HL-60/S4 treated with retinoic acid at 250 ng/mL for 4 days and 3 days (cell line): ENCODE measurements around the gene SCRT2.
"Not testable (repeated sequence)": the region's sequence is repeated elsewhere in the genome, so short reads cannot be mapped to it uniquely, and the experiment has no call there.

Experiments used
- in situ Hi-C: fragments of 300-500 bp; cut with MboI; formaldehyde crosslinking; loops from 2 replicates; pipeline ENCODE4 v1.7.0; 2022; ENCODE audit warnings: low sequenced_read_pairs

The SCRT2 gene

DNA sequence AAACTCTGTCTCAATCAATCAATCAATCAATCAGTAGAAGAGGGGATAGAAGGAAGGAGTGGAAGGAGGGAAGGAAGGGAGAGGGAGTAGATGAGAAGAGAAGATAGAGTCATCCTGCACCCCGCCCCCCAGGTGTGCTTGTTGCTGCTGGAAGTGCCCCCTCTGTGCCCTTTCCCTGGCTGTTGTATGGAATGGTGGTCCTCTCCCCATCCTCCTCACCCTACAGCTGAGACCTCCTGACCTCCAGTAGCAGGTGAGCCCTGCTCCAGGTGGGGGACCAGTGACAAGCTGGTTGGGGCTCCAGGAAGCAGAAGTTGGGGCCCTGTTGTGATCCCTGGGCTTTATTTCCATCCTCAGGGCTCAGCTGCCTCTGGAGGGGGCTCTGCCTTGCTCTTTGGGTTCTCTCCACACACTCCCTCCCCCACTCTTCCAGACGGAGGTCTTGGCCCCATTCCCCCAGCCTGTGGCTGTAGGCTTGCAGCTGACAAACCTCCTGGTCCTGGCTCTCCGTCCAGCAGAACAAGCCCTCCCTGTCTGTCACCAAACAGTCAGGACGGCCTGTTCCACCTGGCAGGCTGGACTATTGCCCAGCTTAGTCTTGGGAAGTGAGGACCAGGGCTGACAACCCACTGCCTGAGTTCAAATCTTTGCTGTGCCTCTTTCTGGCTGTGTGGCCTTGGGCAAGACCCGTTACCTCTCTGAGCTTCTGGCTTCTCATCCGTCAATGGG lies 26.0 kb upstream of the SCRT2 start:
- in situ Hi-C loops = no loop called here

DNA sequence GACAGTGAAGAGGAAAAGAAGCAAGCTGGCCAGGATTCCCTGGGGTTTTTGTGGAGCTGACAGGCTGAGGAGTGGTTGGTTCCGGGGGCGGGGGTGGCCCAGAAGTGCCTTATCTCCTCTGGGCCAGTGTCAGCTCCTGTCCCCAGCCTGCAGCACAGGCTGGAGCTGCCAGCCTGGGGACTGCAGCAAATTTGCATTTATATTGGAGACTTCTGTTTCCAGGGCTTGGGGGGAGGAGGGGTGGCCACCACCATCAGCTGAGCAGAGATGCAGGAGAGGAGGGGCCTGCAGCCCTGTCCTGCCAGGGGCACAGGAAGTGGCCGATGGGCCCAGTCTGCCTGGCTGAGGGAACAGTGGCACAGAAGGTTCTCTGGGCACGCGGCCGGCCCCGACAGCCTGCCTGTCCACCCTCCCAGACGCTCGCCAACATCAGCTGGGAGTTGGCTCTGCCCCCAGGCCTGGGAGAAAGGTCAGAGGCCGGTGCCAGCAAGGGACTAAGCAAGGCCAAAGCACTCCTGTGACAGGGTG lies 24.3 kb upstream of the SCRT2 start:
- in situ Hi-C loops = no loop called here

DNA sequence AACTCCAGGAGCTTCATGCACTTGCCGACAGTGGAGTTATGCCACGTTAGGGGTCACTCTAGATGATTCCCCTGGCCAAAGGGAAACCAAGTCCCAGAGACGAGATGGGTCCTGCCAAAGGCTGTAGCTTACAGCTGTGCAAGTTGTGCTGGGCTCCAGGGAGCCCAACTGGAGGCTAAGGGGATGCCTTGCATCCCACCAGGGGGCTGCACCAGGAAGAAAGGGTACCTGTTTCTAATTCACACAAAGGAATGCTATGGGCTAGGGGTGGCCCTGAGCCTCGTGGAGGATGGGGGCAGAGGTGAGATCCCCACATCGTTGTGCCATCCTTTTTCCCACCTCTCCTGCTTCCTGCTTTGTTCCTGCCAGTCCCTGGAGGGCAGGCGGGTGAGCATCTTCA lies 23.7 kb upstream of the SCRT2 start:
- in situ Hi-C loops = no loop called here

DNA sequence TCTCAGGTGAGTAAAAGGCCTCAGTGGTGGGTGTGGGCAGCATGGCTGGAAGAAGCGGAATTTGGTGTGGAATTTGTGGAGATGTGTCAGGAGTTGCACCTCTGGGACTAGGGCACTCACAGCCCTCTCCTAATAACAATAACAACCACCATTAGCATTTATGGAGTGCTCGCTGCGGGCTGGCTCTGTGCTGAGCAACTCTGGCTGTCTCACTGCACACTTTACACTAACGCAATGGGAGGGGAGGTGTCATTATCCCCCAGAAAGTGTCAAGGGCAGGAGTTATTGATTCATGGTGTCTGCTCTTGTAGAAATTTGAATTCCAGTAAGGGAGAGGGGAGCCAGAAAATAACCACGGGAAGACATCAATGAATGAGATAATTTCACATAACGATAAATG lies 22.7 kb upstream of the SCRT2 start:
- in situ Hi-C loops = no loop called here

DNA sequence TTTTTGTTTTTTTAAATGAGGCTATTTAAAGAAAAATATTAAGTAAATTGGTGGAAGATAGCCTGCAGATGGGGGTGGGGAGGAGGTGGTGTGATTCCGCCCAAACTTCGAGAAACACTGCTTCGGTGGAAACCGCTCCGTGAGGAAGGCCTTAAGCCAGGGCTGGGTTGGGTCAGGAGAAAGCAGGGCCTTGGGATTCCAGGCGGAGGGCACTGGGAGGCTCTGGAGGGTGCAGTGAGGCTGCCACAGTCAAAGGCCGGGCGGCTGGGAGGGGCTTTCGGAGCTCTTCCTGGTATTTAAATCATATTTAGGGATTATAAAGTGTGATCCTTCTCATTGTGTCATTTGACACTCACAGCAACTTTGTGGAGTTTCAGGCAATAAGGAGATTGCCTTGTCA lies 22.2 kb upstream of the SCRT2 start:
- in situ Hi-C loops = no loop called here

DNA sequence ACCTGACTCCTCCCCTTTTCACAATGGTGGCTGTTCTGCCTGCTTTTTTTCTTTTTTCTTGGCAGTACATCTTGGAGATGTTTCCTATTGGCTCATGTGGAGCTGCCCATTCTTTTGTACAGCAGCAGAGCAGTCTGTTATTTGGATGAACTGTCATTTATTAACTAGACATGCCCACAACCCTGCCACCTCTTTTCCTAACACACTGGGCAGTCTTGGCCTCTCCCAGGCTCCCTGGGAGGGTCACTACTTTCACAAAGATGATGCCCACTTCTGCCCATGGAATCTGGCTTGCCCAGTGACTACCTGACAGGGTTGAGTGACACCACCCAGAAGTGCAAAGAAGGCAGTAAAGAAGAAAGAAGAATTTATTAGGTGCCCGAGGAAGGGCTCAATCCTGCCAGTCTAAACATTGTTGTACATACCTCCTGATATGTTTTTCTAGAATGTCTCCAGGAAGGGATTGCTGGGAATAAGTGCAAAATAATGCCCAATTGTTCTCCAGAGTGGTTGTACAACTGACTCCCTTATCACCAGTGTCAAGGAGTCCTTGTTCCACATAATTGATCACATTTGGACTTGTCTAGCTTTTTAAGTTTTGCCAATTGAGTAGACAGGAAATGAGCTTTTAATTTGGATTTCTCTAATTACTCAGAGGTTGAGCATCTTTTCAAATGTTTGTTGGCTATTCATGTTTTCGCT lies 19.7 kb upstream of the SCRT2 start:
- in situ Hi-C loops = no loop called here

DNA sequence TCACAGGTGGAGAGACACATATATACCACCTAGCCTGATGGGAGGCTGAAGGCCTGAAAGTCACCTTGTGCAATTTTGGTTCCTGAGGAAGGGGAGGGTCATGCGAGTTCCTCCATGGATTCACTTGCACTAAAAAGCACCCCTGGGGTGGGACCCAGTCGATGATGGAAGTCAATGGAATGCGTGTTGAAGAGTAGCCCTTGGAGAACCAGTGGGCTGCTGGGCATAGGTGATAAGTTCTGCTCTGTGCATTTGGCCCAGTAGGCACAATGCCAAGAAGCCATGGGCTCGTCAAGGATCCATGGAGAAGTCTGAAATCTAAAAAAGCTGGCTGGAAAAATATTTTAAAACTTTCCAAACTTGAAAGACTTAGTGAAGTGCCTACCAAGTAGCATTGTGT lies 18.9 kb upstream of the SCRT2 start:
- in situ Hi-C loops = no loop called here

DNA sequence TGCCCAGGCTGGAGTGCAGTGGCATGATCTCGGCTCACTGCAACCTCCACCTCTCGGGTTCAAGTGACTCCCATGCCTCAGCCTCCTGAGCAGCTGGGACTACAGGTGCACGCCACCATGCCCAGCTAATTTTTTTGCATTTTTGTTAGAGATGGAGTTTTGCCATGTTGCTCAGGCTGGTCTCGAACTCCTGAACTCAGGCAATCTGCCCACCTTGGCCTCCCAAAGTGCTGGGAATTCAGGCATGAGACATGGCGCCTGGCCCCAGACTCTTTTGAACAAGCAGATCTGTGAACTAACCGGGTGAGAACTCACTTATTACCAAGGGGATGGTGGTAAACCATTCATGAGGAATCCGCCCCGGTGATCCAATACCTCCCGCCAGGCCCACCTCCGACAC lies 18.2 kb upstream of the SCRT2 start:
- in situ Hi-C loops = not testable (repeated sequence)

DNA sequence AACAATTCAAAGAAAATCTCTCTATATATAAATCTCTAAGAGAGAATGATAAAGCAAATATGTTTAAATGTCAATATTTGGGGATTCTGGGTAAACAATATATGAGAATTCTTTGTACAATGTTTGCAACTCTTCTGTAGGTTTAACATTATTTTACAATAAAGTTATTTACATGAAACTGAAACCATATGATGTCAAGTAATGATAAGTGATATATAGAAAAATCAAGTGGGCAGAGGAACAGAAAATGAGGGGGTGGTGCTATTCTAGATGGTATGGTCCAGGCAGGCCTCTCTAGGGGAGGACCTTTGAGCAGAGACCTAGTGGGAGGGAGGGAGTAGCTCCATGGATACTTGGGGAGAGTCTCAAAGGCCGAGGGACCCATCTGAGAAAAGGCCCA lies 16.4 kb upstream of the SCRT2 start:
- in situ Hi-C loops = no loop called here

DNA sequence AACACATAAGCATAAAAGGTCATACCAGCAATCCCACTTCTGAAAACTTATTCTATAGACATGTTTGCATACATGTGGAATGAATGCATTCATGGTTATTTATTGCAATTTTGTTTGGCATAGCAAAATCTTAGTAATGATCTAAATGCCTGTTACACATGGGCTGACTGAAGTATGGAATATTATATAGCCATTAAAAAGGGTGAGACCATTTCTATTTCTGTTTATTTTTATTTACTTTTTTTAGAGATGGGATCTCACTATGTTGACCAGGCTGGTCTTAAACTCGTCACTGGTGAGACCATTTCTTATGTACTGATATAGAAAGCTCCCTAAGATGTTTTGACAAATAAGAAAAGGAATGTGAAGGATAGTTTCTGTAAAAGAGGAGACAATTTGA lies 14.3 kb upstream of the SCRT2 start:
- in situ Hi-C loops = no loop called here

DNA sequence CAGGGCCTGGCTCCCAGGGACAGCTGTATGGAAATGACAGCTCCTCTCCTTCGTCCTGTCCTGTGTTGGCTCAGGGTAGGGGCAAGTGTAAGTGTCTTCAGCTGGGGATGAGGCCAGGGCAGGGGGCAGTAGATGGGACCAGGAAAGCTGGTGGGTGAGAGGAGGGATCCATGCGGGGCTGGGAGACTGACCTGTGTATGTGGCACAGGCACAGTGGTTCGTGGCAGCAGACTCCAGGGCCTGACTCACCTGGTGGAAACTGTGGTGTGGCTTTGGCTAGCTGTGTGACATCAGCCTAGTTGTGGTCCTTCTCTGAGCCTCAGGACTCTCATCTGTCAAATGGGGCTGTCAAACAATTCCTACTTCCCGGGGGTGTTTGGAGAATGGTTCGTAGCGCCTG lies 13.7 kb upstream of the SCRT2 start:
- in situ Hi-C loops = no loop called here

DNA sequence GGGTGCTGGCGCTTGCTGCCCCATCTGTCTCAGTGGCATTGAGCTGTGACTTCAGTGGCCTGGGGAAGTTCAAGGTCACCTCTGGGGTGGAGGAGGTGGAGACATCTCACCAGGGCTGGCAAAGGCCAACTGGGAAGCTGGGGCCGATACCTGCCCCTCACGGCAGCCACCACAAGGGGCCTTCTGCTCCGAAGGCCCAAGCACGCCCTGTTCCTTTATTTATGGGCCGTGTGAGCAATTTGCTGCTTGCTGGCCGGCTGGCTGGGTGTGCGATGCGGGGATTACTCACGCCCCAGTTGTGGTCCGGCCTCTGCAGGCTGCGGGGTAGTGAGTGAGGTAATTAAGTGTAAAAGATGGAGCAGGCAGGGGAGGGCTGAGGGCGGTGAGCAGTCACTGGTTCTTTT lies 13.2 kb upstream of the SCRT2 start:
- in situ Hi-C loops = no loop called here

DNA sequence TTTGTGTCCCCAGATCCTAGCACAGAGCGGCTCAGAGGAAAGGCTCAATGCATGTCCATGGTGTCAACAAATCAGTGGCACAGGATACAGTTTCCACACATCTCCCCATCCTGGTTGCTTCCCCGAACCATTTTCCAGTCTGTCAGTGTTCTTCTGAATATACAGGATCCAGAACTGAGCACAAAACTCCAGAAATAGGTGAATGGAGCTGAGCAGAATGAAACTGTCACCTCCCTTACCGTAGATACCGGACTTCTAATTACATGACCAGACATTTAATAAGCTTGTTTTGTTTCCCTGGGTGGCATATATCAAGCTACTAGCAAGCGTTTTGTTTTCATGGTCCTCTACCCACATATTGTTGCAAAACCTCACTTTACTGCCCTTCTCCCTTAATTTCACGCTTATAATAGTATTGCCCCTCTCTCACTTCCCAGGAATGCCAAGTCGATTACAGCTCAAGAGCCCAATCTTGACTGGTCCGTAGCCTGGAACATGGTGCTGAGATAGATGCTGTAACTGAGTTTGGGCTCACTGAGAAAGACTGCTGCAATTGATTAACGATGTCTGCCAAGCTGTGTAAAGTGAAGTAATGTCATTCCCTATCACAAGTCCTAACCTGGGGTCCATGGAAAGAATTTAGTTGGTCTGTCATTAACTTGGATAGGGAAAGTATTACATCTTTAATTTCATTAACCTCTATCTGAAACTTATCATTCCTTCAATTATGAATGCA lies 12.0 kb upstream of the SCRT2 start:
- in situ Hi-C loops = no loop called here

DNA sequence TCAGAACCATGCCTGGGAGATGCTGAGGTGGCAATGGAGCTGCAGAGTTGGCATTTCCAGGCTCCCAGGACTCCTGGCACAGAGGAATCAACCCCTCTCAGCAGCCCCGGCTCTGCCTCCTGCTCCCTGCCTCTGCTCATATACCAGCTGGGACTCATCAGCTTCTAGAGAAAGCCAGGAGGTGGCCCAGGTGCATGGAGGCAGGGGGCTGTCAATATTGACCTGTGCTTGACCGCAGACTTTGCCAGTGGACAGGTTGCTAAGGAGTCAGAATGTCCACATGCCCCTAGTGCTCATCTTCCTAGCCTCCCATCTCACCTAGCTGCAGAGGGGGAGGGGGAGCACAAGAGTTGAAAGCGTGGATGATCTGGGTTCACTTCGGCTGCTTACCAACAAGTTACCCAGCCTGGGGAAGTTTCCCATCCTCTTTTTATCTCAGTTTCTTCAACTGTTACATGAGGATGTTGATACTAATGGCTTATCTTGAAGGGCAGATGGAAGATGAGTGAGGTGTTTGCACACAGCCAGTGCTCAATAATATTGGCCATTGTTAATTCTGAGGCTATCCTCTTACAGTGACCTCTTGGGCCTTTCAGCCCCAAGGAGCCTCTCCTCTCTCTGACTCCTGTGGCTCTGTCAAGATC lies 9.2 kb upstream of the SCRT2 start:
- in situ Hi-C loops = no loop called here

DNA sequence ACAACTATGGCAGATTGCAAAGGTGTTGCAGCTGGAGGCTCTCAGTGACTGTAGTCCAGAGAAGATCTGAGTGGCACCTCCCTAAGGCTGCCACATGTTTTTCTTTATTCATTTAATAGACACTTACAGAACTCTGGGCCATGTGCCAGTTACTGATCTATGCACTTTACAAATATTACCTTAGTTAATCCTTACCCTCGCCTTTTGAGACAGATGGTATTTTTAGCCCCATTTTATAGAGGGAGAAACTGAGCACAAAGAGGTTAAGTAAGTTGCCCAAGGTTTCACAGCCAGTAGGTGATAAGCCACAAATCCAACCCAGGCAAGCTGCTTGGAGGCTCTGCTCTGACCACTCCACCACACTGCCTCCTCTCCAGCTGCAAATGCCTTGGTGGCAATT lies 6.5 kb upstream of the SCRT2 start:
- in situ Hi-C loops = no loop called here

DNA sequence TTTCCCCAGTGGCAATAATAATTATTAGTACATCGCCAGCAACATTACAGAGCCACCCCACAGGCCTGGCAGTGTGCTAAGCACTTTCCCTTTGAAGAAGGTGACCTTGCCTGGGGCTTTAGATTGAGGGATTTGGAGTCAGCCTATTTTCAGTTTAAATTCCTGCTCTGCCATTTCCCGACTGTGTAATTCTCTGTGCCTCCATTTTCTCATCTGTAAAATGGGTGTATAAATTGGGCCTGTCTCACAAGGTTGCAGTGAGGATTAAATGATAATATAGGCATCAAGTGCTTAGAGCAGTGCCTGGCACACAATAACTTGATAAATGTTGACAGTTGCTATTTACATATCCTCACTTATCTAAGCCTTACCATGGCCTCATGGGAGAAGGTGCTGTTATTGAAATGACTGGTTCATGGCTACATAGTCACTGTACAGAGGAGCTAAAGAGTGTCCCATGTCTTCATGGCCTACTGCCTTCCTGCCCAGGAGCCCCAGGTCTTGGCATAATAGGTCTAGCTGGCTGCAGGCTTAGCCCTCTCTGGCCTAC lies 5.1 kb upstream of the SCRT2 start:
- in situ Hi-C loops = no loop called here

DNA sequence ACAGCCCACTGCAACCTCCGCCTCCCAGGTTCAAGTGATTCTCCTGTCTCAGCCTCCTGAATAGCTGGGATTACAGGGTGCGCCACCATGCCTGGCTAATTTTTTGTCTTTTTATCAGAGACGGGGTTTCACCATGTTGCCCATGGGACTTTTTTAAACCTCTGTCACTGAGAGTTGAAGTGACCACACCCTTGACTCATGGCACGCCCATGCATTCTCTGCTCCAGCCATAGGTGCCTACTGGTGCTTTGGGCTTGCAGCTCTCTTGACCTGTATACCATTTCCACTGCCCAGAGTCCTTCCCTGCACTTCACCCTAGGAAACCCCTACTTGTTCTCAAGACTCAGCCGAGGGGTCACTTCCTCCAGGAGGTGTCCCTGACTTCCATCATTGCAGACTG lies 2.4 kb upstream of the SCRT2 start:
- in situ Hi-C loops = no loop called here

DNA sequence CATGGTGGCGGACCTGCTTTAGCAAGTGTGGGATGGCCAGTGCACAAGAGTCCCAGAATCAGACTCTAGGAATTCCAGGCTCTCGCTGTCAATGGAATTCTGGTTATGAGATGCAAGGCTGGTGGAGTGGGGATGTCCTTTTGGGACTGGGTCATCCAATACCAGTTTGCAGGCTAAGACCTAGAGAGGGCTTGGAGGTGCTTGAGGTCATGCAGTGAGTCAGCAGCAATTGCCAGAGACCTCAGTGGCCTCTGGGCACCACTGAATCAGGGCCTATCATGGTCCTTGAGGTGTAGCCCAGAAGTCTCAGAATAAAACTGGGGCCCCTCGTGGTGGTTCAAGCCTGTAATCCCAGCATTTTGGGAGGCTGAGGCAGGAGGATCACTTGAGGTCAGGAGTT lies 1.4 kb upstream of the SCRT2 start:
- in situ Hi-C loops = no loop called here

DNA sequence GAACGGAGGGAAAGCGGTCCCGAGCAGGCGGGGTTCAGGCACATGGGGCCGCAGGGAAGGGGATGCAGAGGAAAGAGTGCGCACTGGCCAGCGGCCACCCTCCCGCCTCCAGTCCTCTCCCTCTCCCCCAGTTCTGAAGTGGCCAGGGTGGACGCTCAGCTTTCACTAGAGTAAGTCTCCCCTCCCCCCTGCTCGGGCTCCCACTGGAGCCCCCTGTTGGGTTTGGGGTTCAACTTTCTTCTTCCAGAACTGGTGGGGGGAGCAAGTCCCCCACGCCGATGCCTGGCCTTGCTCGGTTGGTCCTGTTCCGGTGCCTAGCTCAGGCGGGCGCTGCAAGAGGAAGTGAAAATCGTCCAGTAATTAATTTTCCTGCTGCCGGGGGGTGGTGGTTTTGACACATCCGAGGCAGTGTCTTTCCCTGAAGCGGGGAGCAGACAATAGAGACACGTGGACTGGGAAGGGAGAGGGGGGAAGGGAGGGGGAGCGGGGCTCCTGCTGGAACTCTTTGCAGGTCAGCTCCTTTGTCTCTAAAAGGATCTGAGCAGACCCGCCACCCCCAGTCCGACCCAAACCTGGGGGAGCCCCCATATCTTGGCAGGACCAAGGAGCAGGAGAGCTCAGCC lies 824 bp upstream of the SCRT2 start:
- in situ Hi-C loops = no loop called here

DNA sequence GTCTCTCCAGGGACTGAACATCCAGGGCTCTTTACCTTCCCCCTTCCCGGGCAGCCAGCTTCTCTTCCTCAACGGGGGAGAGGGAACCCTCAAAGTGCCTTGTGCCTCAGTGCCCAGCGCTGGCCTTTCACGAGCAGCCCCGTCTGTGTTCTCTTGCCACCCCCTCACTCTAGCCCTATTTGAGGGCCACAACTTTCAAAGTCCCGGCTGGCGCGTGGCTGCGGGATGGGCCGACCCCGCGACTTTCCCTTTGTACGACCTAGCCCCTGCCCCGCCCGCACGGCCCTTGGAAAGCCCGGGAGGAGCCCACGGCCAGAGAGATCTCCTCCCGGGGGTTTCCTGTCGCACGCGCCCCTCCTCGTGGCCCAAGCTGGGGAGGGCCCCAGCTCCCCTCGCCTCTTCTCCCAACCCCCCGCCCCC lies 559 bp downstream of the SCRT2 start:
- in situ Hi-C loops = no loop called here

DNA sequence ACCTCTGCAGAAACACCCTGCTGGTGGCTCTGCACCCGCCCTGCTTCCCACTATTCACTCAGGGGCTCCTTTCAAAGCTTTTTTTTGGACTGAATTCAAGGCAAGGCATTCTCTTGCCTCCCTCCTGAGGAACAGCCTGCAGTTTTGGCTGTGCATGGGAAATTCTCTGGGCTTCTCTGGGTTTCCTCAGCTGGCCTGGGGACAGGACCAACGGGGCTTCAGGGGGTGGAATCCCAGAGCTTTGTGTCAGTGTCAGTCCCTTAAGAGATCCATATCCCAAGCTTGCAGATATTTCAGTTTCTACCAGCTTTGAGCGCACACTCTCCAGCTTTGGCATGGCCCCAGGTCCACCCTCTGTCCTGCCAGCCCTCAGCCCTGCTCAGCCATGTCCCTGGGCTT lies 2.0 kb downstream of the SCRT2 start:
- in situ Hi-C loops = no loop called here
